ENCODE results near the gene MYL5.

DNA sequence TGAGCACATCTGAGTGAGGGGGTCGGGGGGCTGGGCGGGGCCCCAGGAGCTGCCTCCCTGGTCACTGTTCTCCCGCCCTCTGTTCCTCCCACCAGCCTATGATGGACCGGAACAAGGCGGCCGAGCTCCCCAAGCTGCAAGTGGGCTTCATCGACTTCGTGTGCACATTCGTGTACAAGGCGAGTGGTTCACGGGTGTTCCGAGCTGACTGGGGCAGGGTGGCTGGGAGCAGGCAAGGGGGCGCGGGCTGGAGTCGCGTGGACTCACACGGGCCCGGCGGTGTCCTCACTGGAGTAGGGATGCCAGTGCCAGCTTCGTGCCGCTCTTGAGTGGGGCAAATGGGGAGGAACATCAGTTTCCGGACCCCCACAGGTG, 7.9 kb upstream of the MYL5 start:
- no peak for TF ChIP-seq POLR2A (IDR thresholded peaks at IDR 0.05)
- TF ChIP-seq, protein P1, sequence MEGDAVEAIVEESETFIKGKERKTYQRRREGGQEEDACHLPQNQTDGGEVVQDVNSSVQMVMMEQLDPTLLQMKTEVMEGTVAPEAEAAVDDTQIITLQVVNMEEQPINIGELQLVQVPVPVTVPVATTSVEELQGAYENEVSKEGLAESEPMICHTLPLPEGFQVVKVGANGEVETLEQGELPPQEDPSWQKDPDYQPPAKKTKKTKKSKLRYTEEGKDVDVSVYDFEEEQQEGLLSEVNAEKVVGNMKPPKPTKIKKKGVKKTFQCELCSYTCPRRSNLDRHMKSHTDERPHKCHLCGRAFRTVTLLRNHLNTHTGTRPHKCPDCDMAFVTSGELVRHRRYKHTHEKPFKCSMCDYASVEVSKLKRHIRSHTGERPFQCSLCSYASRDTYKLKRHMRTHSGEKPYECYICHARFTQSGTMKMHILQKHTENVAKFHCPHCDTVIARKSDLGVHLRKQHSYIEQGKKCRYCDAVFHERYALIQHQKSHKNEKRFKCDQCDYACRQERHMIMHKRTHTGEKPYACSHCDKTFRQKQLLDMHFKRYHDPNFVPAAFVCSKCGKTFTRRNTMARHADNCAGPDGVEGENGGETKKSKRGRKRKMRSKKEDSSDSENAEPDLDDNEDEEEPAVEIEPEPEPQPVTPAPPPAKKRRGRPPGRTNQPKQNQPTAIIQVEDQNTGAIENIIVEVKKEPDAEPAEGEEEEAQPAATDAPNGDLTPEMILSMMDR (IDR thresholded peaks at IDR 0.05), result no peak
- TF ChIP-seq POLR2AphosphoS5 (IDR thresholded peaks at IDR 0.05), result no peak
- no peak for TF ChIP-seq EP300 (IDR thresholded peaks at IDR 0.05)
